GM23338 (cell line): Measurements from ENCODE around the gene AP4E1. TPM values are rescaled to one million over a fixed set of nuclear protein-coding genes. Genes with fewer than 3 reads are reported as not detected.

Experiments used
- ATAC-seq: fragments of 200-7000 bp; cut with Tn5 transposase; 3 replicates; pipeline ENCODE4 v1.9.1; 2020
- DNase-seq: peaks from one replicate; pipeline ENCODE4 v3.0.0-alpha.2; 2015; ENCODE audit warnings: low spot score
- H2AFZ ChIP-seq: fragments of 200-600 bp; sonication (generic); 2 replicates; pipeline ENCODE4 v1.8.0; 2016; ENCODE audit warnings: antibody characterized with exemption, mild to moderate bottlenecking, moderate library complexity
- H3F3A ChIP-seq: fragments of 200-600 bp; sonication (generic); replicated peaks from 2 replicates; pipeline ENCODE4 v1.8.0; 2017; ENCODE audit warnings: antibody characterized with exemption, mixed run types, low read depth
- H3K27ac ChIP-seq: fragments of 200-600 bp; sonication (generic); 2 replicates; pipeline ENCODE4 v1.6.1; 2016; ENCODE audit warnings: low read depth
- H3K27me3 ChIP-seq: fragments of 200-600 bp; sonication (generic); 2 replicates; pipeline ENCODE4 v1.8.0; 2016; ENCODE audit warnings: mild to moderate bottlenecking, mixed run types, moderate library complexity; ENCODE audit not compliant: insufficient read depth
- H3K36me3 ChIP-seq: fragments of 200-600 bp; sonication (generic); 2 replicates; pipeline ENCODE4 v1.8.0; 2016; ENCODE audit warnings: mild to moderate bottlenecking; ENCODE audit not compliant: insufficient read depth
- H3K4me1 ChIP-seq: fragments of 200-600 bp; sonication (generic); 2 replicates; pipeline ENCODE4 v1.8.0; 2016; ENCODE audit warnings: mild to moderate bottlenecking, moderate library complexity; ENCODE audit not compliant: insufficient read depth
- H3K4me2 ChIP-seq: fragments of 200-600 bp; sonication (generic); 2 replicates; pipeline ENCODE4 v1.7.1; 2017; ENCODE audit warnings: mixed run types
- H3K4me3 ChIP-seq: fragments of 200-600 bp; sonication (generic); 2 replicates; pipeline ENCODE4 v1.6.1; 2016; ENCODE audit warnings: mixed run types
- H3K79me2 ChIP-seq: fragments of 200-600 bp; sonication (generic); replicated peaks from 2 replicates; pipeline ENCODE4 v1.8.0; 2017; ENCODE audit warnings: mild to moderate bottlenecking; ENCODE audit not compliant: insufficient read depth
- H3K9me2 ChIP-seq: fragments of 200-600 bp; sonication (generic); 2 replicates; pipeline ENCODE4 v1.8.0; 2017; ENCODE audit not compliant: insufficient read depth
- H4K20me1 ChIP-seq: fragments of 200-600 bp; sonication (generic); replicated peaks from 2 replicates; pipeline ENCODE4 v1.8.0; 2017; ENCODE audit warnings: mild to moderate bottlenecking; ENCODE audit not compliant: insufficient read depth
- H3K27ac Mint-ChIP-seq: 2 replicates; pipeline ENCODE4 v1.8.0; 2020; ENCODE audit warnings: inconsistent platforms, mild to moderate bottlenecking, moderate library complexity, mixed read lengths
- H3K27me3 Mint-ChIP-seq: 3 replicates; pipeline ENCODE4 v1.8.0; 2022; ENCODE audit warnings: low read depth, mild to moderate bottlenecking, moderate library complexity, mixed read lengths, inconsistent platforms; ENCODE audit not compliant: insufficient read depth, poor library complexity
- H3K36me3 Mint-ChIP-seq: 3 replicates; pipeline ENCODE4 v1.8.0; 2021; ENCODE audit warnings: low read depth, mild to moderate bottlenecking, inconsistent platforms, moderate library complexity, mixed read lengths
- H3K4me1 Mint-ChIP-seq: 3 replicates; pipeline ENCODE4 v1.8.0; 2020; ENCODE audit warnings: mild to moderate bottlenecking, inconsistent platforms, mixed read lengths
- H3K4me3 Mint-ChIP-seq: 3 replicates; pipeline ENCODE4 v1.8.0; 2021; ENCODE audit warnings: moderate library complexity, mild to moderate bottlenecking, inconsistent platforms, mixed read lengths
- H3K9me3 Mint-ChIP-seq: 3 replicates; pipeline ENCODE4 v1.8.0; 2020; ENCODE audit warnings: moderate library complexity, mild to moderate bottlenecking, inconsistent platforms, mixed read lengths
- CREB1 ChIP-seq: fragments of 250-450 bp; sonication (Bioruptor Pico); IDR thresholded peaks from 2 replicates; pipeline ENCODE4 v1.5.0; 2020; ENCODE audit warnings: low read depth, mild to moderate bottlenecking, moderate library complexity
- EZH2 ChIP-seq: fragments of 200-600 bp; sonication (generic); IDR thresholded peaks from one replicate; pipeline ENCODE4 v1.8.0; 2017; ENCODE audit warnings: antibody characterized with exemption, mild to moderate bottlenecking, low read depth; ENCODE audit not compliant: unreplicated experiment
- EZH2phosphoT487 ChIP-seq: fragments of 200-600 bp; sonication (generic); IDR thresholded peaks from one replicate; pipeline ENCODE4 v1.8.1; 2018; ENCODE audit warnings: antibody characterized with exemption; ENCODE audit not compliant: unreplicated experiment
- JUNB ChIP-seq: IDR thresholded peaks from one replicate; pipeline ENCODE4 v1.6.1; 2016; ENCODE audit warnings: antibody characterized with exemption; ENCODE audit not compliant: unreplicated experiment
- POLR2AphosphoS5 ChIP-seq: IDR thresholded peaks from 2 replicates; pipeline ENCODE4 v1.6.1; 2016; ENCODE audit warnings: antibody characterized with exemption, low read depth
- ZNF114 ChIP-seq: fragments of 250-450 bp; sonication (Bioruptor Pico); IDR thresholded peaks from 2 replicates; pipeline ENCODE4 v1.5.0; 2020; ENCODE audit warnings: mild to moderate bottlenecking, moderate library complexity
- polyA plus RNA-seq: library from polyadenylated mRNA; unstranded; fragments of >200 nt; fragmentation: Nextera tagmentation; extraction: Ambion mirVana; gene quantifications from 2 replicates; pipeline ENCODE4 v1.2.1, GENCODE V29; 2016
- total RNA-seq: library from RNA; depleted of rRNA; stranded (reverse); fragments of >200 nt; shearing (Covaris generic); gene quantifications from 2 replicates; pipeline ENCODE4 v1.2.3, GENCODE V29; 2014
- TF ChIP-seq, protein P1 (sequence below): IDR thresholded peaks from 2 replicates; pipeline ENCODE4 v1.6.1; 2016; ENCODE audit warnings: antibody characterized with exemption
- TF ChIP-seq, protein P2 (sequence below): IDR thresholded peaks from one replicate; pipeline ENCODE4 v1.6.1; 2018; ENCODE audit warnings: antibody characterized with exemption; ENCODE audit not compliant: unreplicated experiment

AP4E1 gene
- total and polyA plus RNA-seq, 2 experiments from 2014 or later, result 4.4 to 15.4 TPM

DNA sequence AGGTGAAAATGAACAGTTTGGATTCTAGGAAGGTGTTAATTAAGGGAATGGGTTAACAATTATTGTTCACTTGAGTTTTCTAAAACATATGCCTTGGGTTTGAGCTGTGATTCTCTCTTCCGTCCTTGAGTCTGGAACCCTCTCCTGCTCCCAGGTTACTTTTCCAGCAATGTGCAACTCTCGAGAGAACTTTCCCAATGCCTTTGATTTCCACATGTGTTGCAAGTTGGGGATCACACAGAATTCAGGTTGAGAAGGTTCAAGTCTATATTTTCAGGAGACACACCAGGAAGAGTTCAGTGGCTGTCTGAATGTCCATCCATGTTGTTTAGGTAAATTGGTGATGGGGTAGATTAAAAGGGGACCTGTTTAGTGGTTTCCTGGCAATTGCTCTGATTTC is 137.5 kb downstream of the AP4E1 start (continued):
- TF ChIP-seq, protein P1, sequence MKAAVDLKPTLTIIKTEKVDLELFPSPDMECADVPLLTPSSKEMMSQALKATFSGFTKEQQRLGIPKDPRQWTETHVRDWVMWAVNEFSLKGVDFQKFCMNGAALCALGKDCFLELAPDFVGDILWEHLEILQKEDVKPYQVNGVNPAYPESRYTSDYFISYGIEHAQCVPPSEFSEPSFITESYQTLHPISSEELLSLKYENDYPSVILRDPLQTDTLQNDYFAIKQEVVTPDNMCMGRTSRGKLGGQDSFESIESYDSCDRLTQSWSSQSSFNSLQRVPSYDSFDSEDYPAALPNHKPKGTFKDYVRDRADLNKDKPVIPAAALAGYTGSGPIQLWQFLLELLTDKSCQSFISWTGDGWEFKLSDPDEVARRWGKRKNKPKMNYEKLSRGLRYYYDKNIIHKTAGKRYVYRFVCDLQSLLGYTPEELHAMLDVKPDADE, result no peak
- TF ChIP-seq JUNB, result no peak
- TF ChIP-seq CREB1 (CRISPR knock-in tag), result no peak
- TF ChIP-seq EZH2phosphoT487, result no peak
- no peak for TF ChIP-seq ZNF114 (CRISPR knock-in tag)
- TF ChIP-seq, protein P2, sequence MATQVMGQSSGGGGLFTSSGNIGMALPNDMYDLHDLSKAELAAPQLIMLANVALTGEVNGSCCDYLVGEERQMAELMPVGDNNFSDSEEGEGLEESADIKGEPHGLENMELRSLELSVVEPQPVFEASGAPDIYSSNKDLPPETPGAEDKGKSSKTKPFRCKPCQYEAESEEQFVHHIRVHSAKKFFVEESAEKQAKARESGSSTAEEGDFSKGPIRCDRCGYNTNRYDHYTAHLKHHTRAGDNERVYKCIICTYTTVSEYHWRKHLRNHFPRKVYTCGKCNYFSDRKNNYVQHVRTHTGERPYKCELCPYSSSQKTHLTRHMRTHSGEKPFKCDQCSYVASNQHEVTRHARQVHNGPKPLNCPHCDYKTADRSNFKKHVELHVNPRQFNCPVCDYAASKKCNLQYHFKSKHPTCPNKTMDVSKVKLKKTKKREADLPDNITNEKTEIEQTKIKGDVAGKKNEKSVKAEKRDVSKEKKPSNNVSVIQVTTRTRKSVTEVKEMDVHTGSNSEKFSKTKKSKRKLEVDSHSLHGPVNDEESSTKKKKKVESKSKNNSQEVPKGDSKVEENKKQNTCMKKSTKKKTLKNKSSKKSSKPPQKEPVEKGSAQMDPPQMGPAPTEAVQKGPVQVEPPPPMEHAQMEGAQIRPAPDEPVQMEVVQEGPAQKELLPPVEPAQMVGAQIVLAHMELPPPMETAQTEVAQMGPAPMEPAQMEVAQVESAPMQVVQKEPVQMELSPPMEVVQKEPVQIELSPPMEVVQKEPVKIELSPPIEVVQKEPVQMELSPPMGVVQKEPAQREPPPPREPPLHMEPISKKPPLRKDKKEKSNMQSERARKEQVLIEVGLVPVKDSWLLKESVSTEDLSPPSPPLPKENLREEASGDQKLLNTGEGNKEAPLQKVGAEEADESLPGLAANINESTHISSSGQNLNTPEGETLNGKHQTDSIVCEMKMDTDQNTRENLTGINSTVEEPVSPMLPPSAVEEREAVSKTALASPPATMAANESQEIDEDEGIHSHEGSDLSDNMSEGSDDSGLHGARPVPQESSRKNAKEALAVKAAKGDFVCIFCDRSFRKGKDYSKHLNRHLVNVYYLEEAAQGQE, result no peak

DNA sequence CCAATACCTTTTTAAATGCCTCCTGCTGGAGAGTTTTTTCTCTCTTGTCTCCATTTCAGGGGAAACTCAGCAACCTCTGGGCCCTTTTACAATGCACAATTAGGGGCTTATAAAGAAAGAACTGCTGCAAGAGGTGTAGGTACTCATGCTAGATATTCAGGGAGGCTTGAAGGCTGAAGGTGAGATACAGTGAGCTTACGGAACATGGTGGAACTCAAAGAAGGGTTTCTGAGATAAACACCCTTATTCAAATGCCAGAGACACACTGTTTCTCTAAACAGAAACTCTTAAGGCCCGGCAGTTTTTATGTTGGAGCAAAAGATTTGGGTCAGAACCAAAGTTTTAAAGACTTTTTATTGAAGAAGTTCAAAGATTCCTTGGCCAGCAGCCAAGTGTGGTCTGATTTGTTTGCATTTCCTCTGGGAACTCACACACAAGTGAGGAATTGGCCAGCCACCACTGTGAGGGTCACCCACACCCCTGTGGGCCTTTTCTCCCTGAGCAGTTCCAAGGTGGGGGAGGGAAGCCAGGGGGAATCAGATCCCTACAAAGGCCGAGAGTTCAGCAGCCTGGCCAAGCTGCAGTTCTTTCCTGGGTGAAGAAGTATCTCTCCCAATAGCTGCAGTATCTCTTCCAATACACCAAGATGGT is 138.4 kb downstream of the AP4E1 start:
- H3F3A ChIP-seq, result no peaks in the 10 kb centered on the region
- no peak for ATAC-seq
- H3K4me1 Mint-ChIP-seq, result peaks cover 41% of the 10 kb centered on the region
- H3K27ac Mint-ChIP-seq, result no peak overlapping the region
- H3K4me3 Mint-ChIP-seq, result no peak overlapping the region
- H3K4me3 ChIP-seq, result no peak overlapping the region
- H3K9me3 Mint-ChIP-seq, result no peaks in the 10 kb centered on the region
- no peak overlapping the region for H3K4me2 ChIP-seq
- H2AFZ ChIP-seq, result no peak overlapping the region; the same call in 1 of the 2 replicates
- H3K4me1 ChIP-seq, result peaks cover 27% of the 10 kb centered on the region
- 0 out of 2 replicates have a peak, but pooled peaks cover 3% of the 10 kb centered on the region for H3K9me2 ChIP-seq
- H3K79me2 ChIP-seq, result no peaks in the 10 kb centered on the region
- DNase-seq, result no peak
- H3K27me3 Mint-ChIP-seq, result peaks cover 3% of the 10 kb centered on the region
- no peaks in the 10 kb centered on the region for H3K27me3 ChIP-seq
- no peaks in the 10 kb centered on the region for H3K36me3 ChIP-seq
- no peaks in the 10 kb centered on the region for H3K36me3 Mint-ChIP-seq
- no peaks in the 10 kb centered on the region for H4K20me1 ChIP-seq
- no peak overlapping the region for H3K27ac ChIP-seq
- TF ChIP-seq, protein P1, result no peak
- TF ChIP-seq EZH2 (no peak), CREB1 (CRISPR knock-in tag) (no peak), POLR2AphosphoS5 (no peak), ZNF114 (CRISPR knock-in tag) (no peak)
- TF ChIP-seq, protein P2, result no peak
